Activated T-helper 17 cell treated with anti-CD3 and anti-CD28 coated beads, Interleukin-2, amount 50 U/mL, for 72 hours (primary cell): Measurements from ENCODE around the gene ZNF30. TPM values are rescaled to one million over a fixed set of nuclear protein-coding genes. Genes with fewer than 3 reads are reported as not detected.
A peak's percentile ranks its signal among the peaks of the same experiment; 100 is the strongest.

Experiments
- ATAC-seq: fragments of 150-1000 bp; cut with Tn5 transposase; replicated peaks from 2 replicates; pipeline ENCODE4 v1.10.0; 2021; ENCODE audit warnings: mild to moderate bottlenecking, moderate library complexity
- H3K27ac Mint-ChIP-seq: one replicate; pipeline ENCODE4 v1.8.0; 2022; ENCODE audit warnings: mixed read lengths
- H3K27me3 Mint-ChIP-seq: one replicate; pipeline ENCODE4 v1.8.0; 2022; ENCODE audit warnings: mixed read lengths
- H3K36me3 Mint-ChIP-seq: one replicate; pipeline ENCODE4 v1.8.0; 2022; ENCODE audit warnings: low read depth, mild to moderate bottlenecking, mixed read lengths
- H3K4me1 Mint-ChIP-seq: one replicate; pipeline ENCODE4 v1.8.0; 2022; ENCODE audit warnings: mixed read lengths
- H3K4me3 Mint-ChIP-seq: one replicate; pipeline ENCODE4 v1.8.0; 2022; ENCODE audit warnings: mild to moderate bottlenecking, mixed read lengths
- H3K9me3 Mint-ChIP-seq: one replicate; pipeline ENCODE4 v1.8.0; 2022; ENCODE audit warnings: mixed read lengths
- total RNA-seq, 2 donors: library from RNA; stranded (reverse); gene quantifications; one replicate each; pipeline ENCODE4 v1.2.3, GENCODE V29; 2022

ZNF30 gene
- total RNA-seq, 2 donors from 2014 or later, result 2.7 to 3.3 TPM

DNA sequence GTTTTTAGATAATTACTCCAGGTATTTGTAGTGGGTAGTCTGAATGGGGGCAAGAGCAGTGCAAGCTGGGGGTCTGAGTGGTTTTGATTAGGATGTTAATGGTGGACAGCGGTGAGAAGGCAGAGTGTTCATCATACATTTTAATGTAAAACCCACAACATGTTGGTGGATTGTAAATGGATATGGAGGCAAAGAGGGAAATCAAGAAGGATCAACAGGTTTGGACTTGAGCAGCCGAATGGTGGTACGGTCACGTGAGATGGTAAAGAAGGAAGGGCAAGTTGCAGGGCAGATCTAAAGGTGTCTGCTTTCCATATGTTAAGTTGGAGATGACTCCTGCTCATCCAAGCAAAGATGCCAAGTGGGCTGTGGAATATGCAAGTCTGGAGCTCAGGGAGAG lies 9.5 kb downstream of the ZNF30 start:
- Mint-ChIP-seq H3K27ac (no peak overlapping the region), H3K36me3 (peaks cover 62% of the 10 kb centered on the region), H3K27me3 (no peaks in the 10 kb centered on the region), H3K4me1 (peaks cover 5% of the 10 kb centered on the region), H3K4me3 (no peak overlapping the region), H3K9me3 (peaks cover 15% of the 10 kb centered on the region)
- no peak for ATAC-seq

DNA sequence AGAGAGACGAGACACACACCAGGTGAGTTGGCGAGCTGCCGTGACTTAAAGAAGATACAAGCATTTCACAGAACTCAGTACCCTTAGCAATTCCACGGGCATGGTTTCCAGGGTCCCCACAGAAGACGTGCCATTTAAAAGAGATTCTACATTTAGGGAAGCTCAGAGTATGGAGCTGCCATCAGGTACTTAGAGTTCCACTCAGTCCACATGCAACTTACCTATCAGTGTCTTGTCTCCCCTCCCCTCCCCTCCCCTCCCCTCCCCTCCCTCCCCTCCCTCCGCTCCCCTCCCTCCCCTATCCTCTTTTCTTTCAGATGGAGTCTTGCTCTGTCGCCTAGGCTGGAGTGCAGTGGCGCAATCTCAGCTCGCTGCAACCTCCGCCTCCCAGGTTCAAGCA lies 12.2 kb downstream of the ZNF30 start:
- Mint-ChIP-seq H3K9me3 (peaks cover 29% of the 10 kb centered on the region), H3K36me3 (peaks cover 54% of the 10 kb centered on the region), H3K4me1 (peaks cover 5% of the 10 kb centered on the region), H3K27me3 (no peaks in the 10 kb centered on the region), H3K4me3 (no peak overlapping the region), H3K27ac (no peak overlapping the region)
- no peak for ATAC-seq

DNA sequence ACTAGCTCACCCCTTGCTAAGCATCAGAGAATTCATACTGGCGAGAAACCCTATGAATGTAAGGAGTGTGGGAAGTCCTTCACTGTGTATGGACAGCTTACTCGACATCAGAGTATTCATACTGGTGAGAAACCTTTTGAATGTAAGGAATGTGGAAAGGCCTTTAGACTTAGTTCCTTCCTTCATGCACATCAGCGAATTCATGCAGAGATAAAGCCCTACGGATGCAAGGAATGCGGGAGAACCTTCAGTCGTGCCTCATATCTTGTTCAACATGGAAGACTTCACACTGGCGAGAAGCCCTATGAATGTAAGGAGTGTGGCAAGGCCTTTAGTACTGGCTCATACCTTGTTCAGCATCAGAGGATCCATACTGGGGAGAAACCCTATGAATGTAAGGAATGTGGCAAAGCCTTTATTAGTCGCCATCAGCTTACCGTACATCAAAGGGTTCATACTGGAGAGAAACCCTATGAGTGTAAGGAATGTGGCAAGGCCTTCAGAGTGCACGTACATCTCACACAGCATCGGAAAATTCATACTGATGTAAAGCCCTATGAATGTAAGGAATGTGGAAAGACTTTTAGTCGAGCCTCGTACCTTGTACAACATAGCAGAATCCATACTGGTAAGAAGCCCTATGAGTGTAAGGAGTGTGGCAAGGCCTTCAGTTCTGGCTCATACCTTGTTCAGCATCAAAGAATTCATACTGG lies 17.3 kb downstream of the ZNF30 start:
- Mint-ChIP-seq H3K4me1 (no peaks in the 10 kb centered on the region), H3K4me3 (no peak overlapping the region), H3K9me3 (peaks cover 35% of the 10 kb centered on the region), H3K27me3 (no peaks in the 10 kb centered on the region), H3K27ac (no peak overlapping the region), H3K36me3 (peaks cover 29% of the 10 kb centered on the region)
- ATAC-seq, result no peak

DNA sequence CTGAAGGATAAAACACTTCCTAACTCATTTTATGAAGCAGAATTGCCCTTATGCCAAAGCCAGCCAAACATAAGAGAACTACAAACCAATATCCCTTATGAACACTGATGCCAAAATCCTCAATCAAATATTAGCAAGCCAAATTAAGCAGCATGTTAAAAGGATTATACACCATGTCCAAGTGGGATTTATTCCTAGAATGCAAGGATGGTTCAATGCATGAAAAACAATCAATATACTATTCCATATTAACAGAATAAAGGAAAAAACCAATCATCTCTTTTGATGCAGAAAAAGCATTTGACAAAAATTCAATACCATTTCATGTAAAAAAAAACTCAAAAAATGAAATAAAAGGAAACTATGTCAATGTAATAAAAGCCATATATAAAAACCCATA lies 26.4 kb downstream of the ZNF30 start:
- no peak overlapping the region for H3K27ac Mint-ChIP-seq
- H3K9me3 Mint-ChIP-seq, result peaks cover 45% of the 10 kb centered on the region
- H3K4me3 Mint-ChIP-seq, result no peak overlapping the region
- no peaks in the 10 kb centered on the region for H3K27me3 Mint-ChIP-seq
- ATAC-seq, result no peak
- no peaks in the 10 kb centered on the region for H3K4me1 Mint-ChIP-seq
- peaks cover 65% of the 10 kb centered on the region for H3K36me3 Mint-ChIP-seq

DNA sequence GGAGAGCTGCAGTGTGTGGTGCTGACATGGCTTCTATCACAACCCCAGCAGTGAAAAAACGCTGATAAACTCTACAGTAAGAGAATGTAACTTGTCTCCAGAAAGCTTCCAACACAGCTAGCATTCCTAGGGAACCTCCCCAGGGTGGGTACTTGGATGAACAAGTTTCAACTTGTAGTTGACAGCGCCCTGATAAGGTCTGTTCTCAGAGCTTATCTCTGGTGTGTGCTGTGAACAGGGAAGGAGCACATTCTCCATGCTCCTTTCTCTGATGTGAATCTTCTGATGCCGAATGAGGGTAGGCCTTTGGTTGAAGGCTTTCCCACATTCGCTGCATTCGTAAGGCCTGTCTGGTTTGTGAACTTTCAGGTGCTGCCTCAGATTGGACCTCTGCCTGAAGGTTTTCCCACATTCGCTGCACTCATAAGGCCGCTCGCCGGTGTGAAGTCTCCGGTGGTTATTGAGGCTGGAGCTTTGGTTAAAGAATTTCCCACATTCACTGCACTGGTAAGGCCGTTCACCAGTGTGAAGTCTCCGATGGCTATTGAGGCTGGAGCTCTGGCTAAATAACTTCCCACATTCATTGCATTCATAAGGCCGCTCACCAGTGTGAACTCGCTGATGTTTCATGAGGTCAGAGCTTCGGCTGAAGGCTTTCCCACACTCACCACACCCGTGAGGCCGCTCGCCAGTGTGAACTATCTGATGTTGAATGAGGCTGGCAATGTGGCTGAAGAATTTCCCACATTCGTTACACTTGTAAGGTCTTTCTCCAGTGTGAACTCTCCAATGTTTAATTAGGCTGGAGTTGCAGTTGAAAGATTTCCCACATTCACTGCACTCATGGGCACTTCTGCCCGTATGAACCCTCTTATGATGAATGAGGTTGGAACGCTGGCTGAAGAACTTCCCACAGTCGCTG lies 31.4 kb downstream of the ZNF30 start:
- peaks cover 23% of the 10 kb centered on the region for H3K4me1 Mint-ChIP-seq
- H3K4me3 Mint-ChIP-seq, result no peak overlapping the region
- no peaks in the 10 kb centered on the region for H3K27me3 Mint-ChIP-seq
- H3K27ac Mint-ChIP-seq, result no peak overlapping the region
- H3K36me3 Mint-ChIP-seq, result peaks cover 86% of the 10 kb centered on the region
- peaks cover 54% of the 10 kb centered on the region for H3K9me3 Mint-ChIP-seq
- ATAC-seq, result no peak

DNA sequence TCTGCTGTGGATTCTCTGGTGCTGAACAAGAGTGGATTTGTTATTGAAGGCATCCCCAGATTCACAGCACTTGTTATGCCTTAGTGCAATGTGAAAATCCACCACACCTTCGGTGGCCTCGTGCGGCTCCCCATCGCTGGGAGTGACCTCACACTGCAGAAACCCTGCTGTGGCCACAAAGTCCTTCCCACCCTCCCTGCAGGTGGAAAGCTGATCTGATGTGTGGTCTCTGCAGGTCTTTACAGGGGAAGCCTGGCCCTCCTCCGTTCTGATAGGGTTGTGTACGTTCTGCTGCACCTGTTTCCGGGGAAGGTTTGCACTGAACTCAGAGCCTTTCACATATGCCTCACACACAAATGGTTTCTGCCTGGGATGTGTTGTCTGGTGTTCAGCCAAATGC lies 32.3 kb downstream of the ZNF30 start:
- Mint-ChIP-seq H3K27me3 (no peaks in the 10 kb centered on the region), H3K4me3 (no peak overlapping the region), H3K36me3 (peaks cover 80% of the 10 kb centered on the region), H3K4me1 (peaks cover 25% of the 10 kb centered on the region), H3K27ac (no peak overlapping the region), H3K9me3 (peaks cover 52% of the 10 kb centered on the region)
- ATAC-seq, result no peak

DNA sequence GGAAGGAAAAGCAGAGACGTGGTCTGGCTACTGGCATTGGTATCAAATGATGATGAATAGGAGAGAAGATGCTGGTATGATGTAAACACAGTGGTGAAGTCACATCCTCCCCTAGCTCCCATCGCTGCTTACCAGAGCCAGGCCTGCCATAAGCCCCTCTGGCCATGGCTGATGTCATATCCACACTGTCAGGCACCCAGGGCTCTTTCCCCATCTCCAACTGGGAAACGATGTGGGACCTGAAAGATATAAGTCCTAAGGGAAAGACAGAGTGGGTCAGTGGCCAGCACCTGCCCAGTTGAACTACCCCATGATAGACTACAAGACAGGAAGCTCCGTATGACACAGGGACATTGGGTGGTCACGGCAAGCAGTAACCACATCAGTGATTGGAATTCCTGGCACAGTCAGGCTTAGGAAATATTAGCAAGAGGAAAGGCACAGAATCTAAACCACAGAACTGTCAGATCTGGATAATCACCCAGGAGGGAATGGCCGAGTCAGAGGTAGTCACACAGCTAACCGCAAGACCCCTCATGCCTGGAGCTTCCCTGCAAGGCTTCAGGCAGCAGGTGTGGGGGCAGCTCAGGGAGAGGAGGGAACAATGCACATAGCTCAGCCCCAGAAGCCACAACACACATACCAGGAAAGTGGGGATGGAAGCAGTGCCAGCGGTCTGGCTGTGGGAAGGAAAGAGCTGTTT lies 33.6 kb downstream of the ZNF30 start:
- ATAC-seq, result no peak
- Mint-ChIP-seq H3K27ac (peak overlapping the region; percentile 62), H3K4me1 (peaks cover 25% of the 10 kb centered on the region), H3K4me3 (peak overlapping the region; percentile 8), H3K27me3 (no peaks in the 10 kb centered on the region), H3K36me3 (peaks cover 73% of the 10 kb centered on the region), H3K9me3 (peaks cover 48% of the 10 kb centered on the region)

DNA sequence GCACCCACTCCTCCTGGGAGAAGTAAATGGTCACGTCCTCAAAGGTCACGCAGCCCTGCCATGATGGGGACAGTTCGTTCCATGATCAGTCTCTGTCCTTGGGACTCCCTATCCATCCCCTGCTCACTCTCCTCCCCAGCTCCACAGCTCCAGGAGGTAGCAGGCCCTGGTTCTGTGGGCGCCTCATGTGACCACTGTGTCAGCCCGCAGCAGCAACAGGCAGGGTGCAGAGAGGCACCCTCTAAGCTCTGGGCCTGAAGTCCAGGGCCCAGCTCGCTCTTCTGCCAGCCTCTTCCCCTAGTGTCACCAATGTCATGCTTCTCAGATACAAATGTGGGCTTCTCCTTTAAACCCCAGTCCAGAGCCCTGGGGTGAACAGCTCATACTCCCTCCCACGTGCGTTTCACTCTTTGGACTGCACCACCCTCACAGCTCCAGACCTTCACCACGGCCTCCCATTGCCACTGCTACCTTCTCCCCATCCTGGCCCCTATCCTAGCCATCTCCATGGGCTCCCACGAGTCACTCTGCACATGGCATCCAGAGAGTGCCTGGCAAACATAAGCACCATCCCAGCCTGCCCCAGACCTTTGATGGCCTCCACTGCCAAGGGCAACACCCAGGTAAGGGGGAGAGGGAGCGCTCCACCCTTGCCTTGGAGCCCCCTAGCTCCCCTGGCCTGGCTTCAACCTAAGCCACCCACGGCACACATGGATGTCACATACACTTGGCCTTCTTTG lies 34.4 kb downstream of the ZNF30 start:
- H3K4me1 Mint-ChIP-seq, result peaks cover 25% of the 10 kb centered on the region
- peaks cover 67% of the 10 kb centered on the region for H3K36me3 Mint-ChIP-seq
- ATAC-seq, result no peak
- H3K4me3 Mint-ChIP-seq, result peak overlapping the region; percentile 95
- H3K9me3 Mint-ChIP-seq, result peaks cover 42% of the 10 kb centered on the region
- no peaks in the 10 kb centered on the region for H3K27me3 Mint-ChIP-seq
- no peak overlapping the region for H3K27ac Mint-ChIP-seq

DNA sequence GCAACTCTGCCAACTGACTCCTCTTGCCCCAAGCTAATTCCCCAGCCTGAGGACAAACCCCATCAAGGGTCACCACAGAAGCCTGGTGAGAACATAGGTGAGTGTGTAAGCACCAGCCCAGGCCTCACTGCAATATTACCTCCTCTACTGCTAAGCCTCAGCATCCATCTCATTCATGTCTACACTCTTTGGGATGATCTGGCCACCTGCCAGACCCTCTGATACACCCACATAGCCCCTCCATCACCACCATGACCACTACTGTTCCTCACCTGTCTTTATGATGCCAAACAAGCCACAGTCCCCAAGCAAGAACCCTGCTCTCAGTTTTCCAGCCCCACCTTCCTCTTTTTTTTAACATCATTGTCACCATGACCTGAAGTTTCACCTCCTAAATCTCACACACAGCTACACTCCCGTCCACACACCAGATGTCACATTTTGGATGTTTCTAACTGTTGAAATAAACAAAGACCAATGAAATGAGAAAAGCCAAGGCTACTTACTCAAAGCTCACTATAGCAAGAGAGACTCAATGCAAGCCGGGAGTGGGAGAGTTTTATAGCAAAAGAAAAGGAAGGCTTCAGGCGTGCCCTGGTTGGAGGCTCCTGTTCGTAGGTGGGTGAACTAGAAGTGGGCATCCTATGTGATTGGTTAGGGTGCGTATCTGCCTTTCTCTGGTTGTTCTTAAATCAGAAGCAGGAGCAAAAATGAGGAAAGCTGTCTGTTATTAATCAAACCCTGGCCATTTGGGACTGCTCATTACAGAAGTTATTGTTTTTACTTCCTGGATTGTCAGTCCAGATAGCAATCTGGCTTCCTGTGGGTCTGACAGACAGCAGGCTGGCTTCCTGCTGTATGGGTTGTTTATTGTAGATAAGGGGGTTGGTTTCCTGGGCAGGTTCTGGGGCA lies 35.3 kb downstream of the ZNF30 start:
- peak overlapping the region; percentile 85 for H3K27ac Mint-ChIP-seq
- peaks cover 58% of the 10 kb centered on the region for H3K36me3 Mint-ChIP-seq
- peaks cover 36% of the 10 kb centered on the region for H3K9me3 Mint-ChIP-seq
- peak overlapping the region; percentile 95 for H3K4me3 Mint-ChIP-seq
- H3K27me3 Mint-ChIP-seq, result no peaks in the 10 kb centered on the region
- H3K4me1 Mint-ChIP-seq, result peaks cover 25% of the 10 kb centered on the region
- ATAC-seq, result peak; percentile 31

DNA sequence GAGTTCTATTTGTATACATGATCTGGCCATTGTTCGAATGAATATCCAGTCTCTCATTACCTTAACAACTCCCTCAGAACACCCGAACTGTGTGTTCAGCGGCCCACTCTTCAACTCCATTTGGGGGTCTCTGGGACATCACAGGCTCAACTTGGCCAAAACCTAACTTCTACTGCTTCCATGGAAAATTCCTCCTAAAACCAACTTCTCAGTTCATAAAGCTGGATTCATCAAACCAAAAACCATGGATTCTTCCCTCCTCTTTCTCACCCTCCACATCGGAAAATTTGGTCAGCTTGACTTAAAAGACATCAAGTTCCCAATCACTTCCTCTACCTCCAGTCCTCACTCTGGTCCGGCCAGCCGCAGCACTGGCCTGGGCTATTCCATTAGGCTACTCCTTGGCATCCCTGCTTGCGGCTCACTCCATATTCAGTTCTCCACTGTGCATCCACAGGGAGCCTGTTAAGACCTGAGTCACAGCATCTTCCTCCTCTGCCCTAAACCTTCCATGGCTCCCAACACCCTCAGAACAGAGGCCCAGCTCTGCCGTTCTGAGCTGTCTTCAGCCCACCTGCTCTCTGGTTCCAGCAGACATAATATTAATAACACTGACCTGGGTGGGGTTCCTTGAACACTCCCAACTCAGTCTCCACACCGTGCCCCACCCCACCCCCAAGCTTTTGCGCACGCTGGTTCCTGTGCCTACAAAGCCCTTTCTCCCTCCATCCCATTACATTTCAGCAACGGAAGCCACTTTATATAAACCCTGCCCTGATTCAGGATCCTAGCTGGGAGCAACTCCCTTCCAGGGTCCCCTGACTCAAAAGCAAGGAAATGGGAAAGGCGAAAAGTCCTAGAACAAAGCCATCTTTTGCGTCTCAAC lies 36.2 kb downstream of the ZNF30 start:
- Mint-ChIP-seq H3K9me3 (peaks cover 32% of the 10 kb centered on the region), H3K4me3 (peak overlapping the region; percentile 95), H3K27me3 (no peaks in the 10 kb centered on the region), H3K27ac (peak overlapping the region; percentile 85), H3K4me1 (peaks cover 25% of the 10 kb centered on the region), H3K36me3 (peaks cover 52% of the 10 kb centered on the region)
- peak; percentile 20 for ATAC-seq

DNA sequence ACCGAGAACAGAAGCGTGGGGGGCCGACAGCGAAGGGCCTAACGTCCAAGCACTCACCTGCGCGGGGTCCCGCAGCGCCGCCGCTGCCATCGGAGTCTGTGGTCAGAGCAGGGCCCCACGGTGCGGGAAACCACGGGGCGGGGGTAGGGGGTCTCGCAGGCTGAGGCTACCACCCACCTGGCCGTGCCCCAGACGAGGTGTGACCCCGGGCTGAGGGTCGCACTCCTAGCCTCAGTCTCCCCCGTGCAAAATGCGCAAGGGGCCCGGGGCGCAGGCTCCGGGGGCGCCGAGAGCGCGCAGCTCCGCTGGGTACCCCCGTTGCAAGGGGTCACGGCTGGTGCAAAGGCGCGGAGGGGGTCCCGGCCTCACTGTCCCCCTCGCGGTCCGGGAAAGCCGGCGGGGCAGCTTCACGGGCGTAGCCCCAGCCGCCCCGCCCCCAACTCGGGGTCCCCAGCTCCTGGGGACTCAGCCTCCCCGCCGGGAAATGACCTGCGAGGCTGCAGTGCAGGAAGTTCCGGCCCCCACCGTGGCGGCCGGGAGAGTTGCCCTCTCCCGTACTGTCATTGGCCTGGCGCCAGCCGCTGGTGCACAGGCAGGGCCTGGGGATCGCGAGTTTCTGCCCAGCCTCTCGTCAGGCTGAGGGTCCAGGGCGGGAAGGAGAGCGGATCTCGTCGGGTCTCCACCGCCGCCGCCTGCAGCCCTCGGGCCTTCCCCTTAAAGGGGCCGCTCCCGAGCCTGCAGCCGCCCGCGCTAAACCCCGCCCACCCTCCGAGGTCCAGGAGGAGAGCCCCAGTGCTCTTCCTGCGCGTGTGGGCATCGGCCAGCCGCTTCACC lies 37.1 kb downstream of the ZNF30 start, which contains the start of gene ZNF792:
Gene ZNF792, minus strand, starts transcription at position 657 of the 834 bp plus-strand sequence. Its CDS starts 567 bp downstream, at position 90.
- peaks cover 30% of the 10 kb centered on the region for H3K9me3 Mint-ChIP-seq
- no peaks in the 10 kb centered on the region for H3K27me3 Mint-ChIP-seq
- peak within 1 kb of the TSS; percentile 95 for H3K4me3 Mint-ChIP-seq
- H3K36me3 Mint-ChIP-seq, result peaks cover 44% of the 10 kb centered on the region
- peak within 1 kb of the TSS; percentile 85 for H3K27ac Mint-ChIP-seq
- ATAC-seq, result peak; percentile 84
- peaks cover 25% of the 10 kb centered on the region for H3K4me1 Mint-ChIP-seq

DNA sequence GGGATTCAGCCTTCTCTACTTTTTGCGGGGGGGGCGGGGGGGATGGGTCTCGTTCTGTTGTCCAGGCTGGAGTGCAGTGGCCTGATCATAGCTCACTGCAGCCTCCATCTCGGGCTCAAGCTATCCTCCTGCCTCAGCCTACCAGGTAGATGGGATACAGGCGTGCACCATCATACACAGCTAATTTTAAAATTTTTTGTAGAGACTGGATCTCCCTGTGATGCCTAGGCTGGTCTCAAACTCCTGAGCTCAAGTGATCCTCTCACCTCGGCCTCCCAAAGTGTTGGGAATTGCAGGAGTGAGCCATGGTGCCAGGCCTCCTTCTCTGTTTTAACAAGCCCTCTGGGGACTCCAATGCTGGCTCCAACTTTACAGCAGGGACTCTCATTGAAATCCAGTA lies 37.9 kb downstream of the ZNF30 start:
- Mint-ChIP-seq H3K4me1 (peaks cover 25% of the 10 kb centered on the region), H3K4me3 (peak overlapping the region; percentile 95)
- no peak for ATAC-seq

More for the DNA sequence above, 37.9 kb downstream of the ZNF30 start:
- H3K27me3 Mint-ChIP-seq, result no peaks in the 10 kb centered on the region
- peaks cover 23% of the 10 kb centered on the region for H3K9me3 Mint-ChIP-seq
- H3K27ac Mint-ChIP-seq, result no peak overlapping the region
- peaks cover 35% of the 10 kb centered on the region for H3K36me3 Mint-ChIP-seq
